Left renal cortex interstitium (tissue), 4 donors: Measurements from ENCODE around the gene CELSR2. TPM values are rescaled to one million over a fixed set of nuclear protein-coding genes. Genes with fewer than 3 reads are reported as not detected.
"Not testable (repeated sequence)": the region's sequence is repeated elsewhere in the genome, so short reads cannot be mapped to it uniquely, and the experiment has no call there.

ENCODE experiments used
- DNase-seq, 4 donors: peaks; one replicate each; pipeline ENCODE4 v3.0.0-alpha.2; 2013; ENCODE audit warnings: low read depth in 4 of 4, low spot score in 2 of 4, missing footprints in 1 of 4
- polyA plus RNA-seq, 4 donors: library from polyadenylated mRNA; unstranded; fragments of 120-200 nt; gene quantifications; one replicate each; pipeline ENCODE4 v1.2.1, GENCODE V29; 2013; ENCODE audit not compliant: insufficient read length in 4 of 4

The CELSR2 gene
- polyA plus RNA-seq, 4 donors = 23.6 to 46.9 (median 32.9) TPM

GRCh38 chr1:109273570-109274288 lies 24.4 kb downstream of the CELSR2 start:
- no peak for DNase-seq

GRCh38 chr1:109274533-109275476 lies 25.5 kb downstream of the CELSR2 start:
- no peak for DNase-seq

GRCh38 chr1:109275706-109276345 lies 26.5 kb downstream of the CELSR2 start:
- DNase-seq = no peak

- no peak for DNase-seq
Observed at GRCh38 chr1:109277434-109278204, 28.3 kb downstream of the CELSR2 start.

GRCh38 chr1:109279615-109280278 lies 30.4 kb downstream of the CELSR2 start:
- DNase-seq = no peak

GRCh38 chr1:109280862-109281261 lies 31.5 kb downstream of the CELSR2 start:
- no peak for DNase-seq

GRCh38 chr1:109281680-109282496 lies 32.5 kb downstream of the CELSR2 start:
- DNase-seq = no peak

- DNase-seq = no peak
Observed at GRCh38 chr1:109282497-109282951, 33.2 kb downstream of the CELSR2 start.

GRCh38 chr1:109282952-109283747 lies 33.8 kb downstream of the CELSR2 start, which contains the start of gene PSRC1:
PSRC1 (minus strand) TSS chr1:109283145.
- DNase-seq = peak; percentile 85 to 95 (median 90)

GRCh38 chr1:109283748-109284600 lies 34.6 kb downstream of the CELSR2 start:
- DNase-seq = no peak

GRCh38 chr1:109286762-109287161 lies 37.4 kb downstream of the CELSR2 start:
- DNase-seq = not testable (repeated sequence)

- no peak for DNase-seq
Observed at GRCh38 chr1:109290137-109290536, 40.8 kb downstream of the CELSR2 start.

GRCh38 chr1:109290998-109291397 lies 41.7 kb downstream of the CELSR2 start:
- DNase-seq = no peak

- no peak for DNase-seq
Observed at GRCh38 chr1:109292364-109292763, 43.0 kb downstream of the CELSR2 start.

- DNase-seq = no peak
Observed at GRCh38 chr1:109293026-109293425, 43.7 kb downstream of the CELSR2 start.

- no peak for DNase-seq
Observed at GRCh38 chr1:109294481-109294880, 45.1 kb downstream of the CELSR2 start.
